ENCODE data around the gene TRAF4.

TRAF4 gene

DNA sequence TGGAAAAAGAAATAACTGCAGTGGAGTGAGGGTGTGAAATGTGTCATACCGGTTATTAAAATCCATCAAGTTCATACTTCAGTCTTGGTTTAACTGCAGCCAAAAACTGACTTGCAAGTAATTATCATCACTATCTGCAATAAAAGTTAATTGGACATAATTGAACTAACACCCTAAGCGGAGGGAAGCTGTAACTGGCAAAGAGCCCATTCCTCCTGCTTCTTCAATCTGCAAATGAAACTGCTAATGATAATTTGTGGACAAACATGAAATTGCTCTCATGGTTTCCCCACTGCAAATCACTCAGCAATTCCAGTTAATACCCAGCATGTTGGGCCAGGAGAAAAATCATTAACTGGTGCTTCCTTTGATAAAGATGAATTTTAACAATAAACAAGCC is 52.3 kb downstream of the TRAF4 start:
- no peak for DNase-seq
